T-helper 1 cell treated with Interleukin-12 subunit alpha and Interleukin-12 subunit beta and Interleukin-4 antibody, amounts not matched to agents 30 ng/mL and 1 ng/mL, for 36 hours (primary cell): ENCODE measurements around the gene OIT3. TPM values are rescaled to one million over a fixed set of nuclear protein-coding genes. Genes with fewer than 3 reads are reported as not detected.
"Not testable (repeated sequence)": the region's sequence is repeated elsewhere in the genome, so short reads cannot be mapped to it uniquely, and the experiment has no call there.

Experiments
- intact Hi-C: fragments of 100-400 bp; cut with micrococcal nuclease; formaldehyde crosslinking; loops from one replicate; pipeline ENCODE4 v1.15.1; 2024
- total RNA-seq: library from RNA; stranded (reverse); gene quantifications from 2 replicates; pipeline ENCODE4 v1.2.3, GENCODE V29; 2022

The OIT3 gene
- total RNA-seq, 1 donor from 2014 or later = not detected

- intact Hi-C loops = no loop called here
Observed at GRCh38 chr10:72899545-72899944, 6.0 kb downstream of the OIT3 start.

DNA sequence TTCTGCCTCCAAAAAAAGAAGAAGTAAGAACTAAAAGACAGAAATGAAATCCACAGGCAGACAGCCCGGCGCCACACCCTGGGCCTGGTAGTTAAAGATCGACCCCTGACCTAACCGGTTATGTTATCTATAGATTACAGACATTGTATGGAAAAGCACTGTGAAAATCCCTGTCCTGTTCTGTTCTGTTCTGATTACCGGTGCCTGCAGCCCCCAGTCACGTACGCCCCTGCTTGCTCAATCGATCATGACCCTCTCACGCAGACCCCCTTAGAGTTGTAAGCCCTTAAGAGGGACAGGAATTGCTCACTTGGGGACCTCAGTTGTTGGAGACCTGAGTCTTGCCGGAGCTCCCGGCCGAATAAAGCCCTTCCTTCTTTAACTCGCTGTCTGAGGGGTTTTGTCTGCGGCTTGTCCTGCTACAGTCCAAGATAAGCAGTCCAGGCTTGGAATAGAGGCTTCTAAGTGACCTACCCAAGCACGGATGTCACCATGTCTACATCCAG is 10.5 kb downstream of the OIT3 start:
- intact Hi-C loops = not testable (repeated sequence)

DNA sequence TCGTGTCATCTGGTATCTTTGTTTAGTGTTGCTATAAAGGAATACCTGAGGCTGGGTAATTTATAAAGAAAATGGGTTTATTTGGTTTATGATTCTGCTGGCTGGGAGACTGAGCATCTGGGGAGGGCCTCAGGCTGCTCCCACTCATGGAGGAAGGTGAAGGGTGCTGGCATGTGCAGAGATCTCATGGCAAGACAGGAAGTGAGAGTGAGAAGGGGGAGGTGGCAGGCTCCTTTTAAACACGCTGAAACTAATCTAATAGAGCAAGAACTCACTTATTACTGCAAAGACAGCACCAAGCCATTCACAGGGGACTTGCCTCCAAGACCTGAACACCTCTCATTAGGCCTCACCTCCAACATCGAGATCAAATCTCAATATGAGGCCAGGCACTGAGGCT is 11.3 kb downstream of the OIT3 start:
- intact Hi-C loops = no loop called here

GRCh38 chr10:72906446-72906845 is 12.9 kb downstream of the OIT3 start:
- intact Hi-C loops = no loop called here

DNA sequence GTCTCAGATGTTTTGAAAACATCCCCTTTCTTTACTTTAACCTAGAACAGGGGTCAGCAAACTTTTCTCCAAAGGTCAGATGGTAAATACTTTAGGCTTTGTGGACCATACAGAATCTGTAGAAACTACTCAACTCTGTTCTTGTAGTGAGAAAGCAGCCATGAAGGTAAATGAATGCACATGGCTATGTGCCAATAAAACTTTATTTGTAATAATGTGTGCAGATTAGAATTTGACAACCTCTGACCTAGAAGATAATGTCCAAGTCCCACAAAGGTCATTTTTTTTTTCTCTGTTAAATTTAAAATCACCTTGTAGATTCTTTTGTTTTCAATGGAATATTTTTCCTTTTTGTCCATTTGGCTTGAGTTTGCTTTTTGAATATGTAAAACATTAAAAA is 17.2 kb downstream of the OIT3 start:
- intact Hi-C loops = no loop called here

DNA sequence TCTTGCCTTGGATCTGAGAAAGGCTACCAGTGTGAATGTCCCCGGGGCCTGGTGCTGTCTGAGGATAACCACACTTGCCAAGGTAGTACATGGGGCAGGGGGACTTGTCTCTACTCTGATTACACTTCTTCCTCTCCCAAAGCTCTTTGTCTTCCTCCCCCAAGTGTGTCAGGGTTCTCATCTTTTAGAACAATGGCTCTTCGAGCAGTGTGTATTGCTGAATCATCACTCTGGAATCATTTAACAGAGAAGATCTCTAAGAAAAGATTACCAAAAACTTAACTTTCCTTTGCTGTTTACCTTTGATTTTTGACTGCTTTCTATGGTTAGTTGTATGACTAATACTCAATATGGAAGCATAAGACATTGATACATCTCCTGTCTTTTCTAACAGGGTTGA is 18.2 kb downstream of the OIT3 start:
- intact Hi-C loops = no loop called here

DNA sequence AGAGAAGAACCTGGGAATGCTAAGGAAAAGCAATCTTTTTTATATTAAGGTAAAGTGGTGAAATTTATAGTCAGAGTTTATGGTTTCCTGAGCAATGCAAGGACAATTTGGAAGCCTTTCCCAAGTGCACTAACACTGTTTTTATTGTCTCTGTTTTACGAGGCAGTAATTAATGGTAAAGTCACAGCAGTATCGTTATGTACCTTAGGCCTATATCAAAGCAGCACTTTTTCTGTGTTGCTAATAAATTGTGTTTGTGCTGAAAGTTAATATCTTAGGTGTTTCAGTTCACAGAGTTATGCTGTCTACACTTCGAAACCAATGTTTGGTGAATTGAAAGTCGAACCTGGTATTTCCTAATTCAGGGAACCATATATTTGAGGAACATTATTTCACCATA is 19.2 kb downstream of the OIT3 start:
- intact Hi-C loops = no loop called here

DNA sequence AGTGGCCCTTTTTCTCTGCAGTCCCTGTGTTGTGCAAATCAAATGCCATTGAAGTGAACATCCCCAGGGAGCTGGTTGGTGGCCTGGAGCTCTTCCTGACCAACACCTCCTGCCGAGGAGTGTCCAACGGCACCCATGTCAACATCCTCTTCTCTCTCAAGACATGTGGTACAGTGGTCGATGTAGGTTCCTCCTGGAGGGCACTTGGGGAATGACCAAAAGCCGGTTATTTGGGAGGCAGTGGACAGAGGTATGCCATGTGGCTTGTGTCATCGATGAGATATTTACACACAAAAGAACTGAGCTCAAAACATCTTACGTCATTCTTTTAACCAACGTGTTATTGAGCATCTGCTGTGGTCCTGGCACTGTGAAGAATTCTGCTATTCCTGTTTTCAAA is 19.7 kb downstream of the OIT3 start:
- intact Hi-C loops = no loop called here

- intact Hi-C loops = not testable (repeated sequence)
Observed at GRCh38 chr10:72917201-72917600, 23.7 kb downstream of the OIT3 start.

GRCh38 chr10:72917803-72918332 is 24.3 kb downstream of the OIT3 start:
- intact Hi-C loops = not testable (repeated sequence)

DNA sequence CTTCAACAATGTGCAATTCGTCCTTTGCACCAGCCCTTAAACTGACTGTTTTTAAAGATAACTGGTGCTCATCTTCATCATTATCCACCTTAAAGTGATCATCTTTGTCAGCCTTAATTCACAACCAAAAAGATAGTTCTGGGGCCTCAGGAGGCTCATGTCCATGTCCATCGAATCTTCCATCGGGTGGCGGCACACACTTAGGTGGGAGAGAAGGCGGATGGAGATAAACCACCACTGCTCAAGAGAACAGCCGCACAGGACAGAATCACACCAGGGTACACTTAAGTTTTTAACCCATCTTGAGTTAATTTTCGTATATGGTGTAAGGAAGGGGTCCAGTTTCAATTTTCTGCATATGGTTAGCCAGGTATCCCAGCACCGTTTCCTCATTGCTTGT is 24.8 kb downstream of the OIT3 start:
- intact Hi-C loops = no loop called here

DNA sequence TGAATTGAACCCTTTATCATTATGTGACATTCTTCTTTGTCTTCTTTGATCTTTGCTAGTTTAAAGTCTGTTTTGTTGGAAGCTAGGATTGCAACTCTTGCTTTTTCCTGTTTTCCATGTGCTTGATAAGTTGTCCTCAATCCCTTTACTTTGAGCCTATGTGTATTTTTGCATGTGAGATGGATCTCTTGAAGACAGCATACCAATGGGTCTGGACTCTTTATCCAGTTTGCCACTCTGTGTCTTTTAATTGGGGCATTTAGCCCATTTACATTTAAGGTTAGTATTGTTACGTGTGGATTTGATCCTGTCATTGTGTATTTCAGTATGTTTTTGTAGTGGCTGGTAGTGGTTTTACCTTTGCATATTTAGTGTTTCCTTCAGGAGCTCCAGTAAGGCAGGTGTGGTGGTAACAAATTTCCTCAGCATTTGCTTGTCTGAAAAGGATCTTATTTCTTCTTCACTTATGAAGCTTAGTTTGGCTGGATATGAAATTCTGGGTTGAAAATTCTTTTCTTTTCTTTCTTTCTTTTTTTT is 27.7 kb downstream of the OIT3 start:
- intact Hi-C loops = not testable (repeated sequence)

- intact Hi-C loops = no loop called here
Observed at GRCh38 chr10:72924351-72924750, 30.8 kb downstream of the OIT3 start.

DNA sequence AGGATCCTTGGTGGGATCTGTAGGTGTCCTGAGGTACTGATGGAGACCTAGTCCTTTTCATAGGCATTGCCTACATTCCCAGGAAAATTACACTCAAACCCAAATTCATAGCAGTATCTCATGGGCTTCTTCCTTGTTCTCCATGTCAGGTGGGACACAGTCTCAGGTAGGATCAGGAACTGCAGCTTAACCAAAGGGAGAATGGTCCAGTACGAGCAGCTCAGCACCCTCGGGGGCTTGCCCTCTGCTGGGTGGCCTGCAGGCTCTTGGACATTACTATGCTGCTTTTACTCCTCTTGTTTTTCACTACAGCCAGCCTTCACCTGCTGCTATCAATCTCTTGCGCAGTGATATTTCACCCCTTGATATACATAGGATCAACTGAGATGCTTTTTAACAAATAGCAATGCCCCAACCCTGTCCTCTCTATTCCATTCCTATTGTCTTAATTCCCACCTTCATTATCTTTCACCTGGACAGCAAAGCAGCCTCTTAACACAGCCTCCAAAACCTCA is 32.5 kb downstream of the OIT3 start:
- intact Hi-C loops = no loop called here

DNA sequence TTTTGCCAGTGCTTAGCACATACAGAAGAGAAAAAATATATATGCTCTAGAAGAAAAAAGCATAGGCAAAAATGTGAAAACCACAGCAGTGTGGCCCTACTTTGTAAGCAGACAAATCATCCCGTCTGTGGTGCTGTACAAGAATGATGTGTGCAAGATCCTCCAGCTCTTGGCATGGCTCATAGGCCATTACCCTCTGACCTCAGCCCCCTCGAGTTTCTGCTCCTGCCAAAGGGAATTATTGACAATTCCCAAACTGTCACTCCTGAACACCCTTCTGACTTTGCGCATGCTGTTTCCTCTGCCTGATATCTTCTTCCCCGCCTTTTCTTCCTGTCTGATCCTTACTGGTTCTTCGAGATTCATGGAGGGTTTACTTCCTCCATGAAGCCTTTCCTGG is 33.9 kb downstream of the OIT3 start:
- intact Hi-C loops = no loop called here

DNA sequence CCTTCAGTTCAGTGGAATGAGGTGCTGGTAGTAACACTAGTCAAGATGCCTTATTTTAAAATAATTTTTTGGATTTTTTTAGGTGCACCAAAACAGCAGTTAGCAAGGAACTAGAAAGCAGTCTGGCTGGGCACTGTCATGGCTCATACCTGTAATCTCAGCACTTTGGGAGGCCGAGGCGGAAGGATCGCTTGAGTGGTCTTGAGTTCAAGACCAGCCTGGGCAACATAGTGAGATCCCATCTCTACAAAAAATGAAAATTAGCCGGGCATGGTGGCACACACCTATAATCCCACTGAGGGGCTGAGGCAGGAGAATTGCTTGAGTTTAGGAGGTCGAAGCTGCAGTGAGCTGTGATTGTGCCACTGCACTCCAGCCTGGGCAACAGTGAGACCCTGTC is 35.3 kb downstream of the OIT3 start:
- intact Hi-C loops = no loop called here

DNA sequence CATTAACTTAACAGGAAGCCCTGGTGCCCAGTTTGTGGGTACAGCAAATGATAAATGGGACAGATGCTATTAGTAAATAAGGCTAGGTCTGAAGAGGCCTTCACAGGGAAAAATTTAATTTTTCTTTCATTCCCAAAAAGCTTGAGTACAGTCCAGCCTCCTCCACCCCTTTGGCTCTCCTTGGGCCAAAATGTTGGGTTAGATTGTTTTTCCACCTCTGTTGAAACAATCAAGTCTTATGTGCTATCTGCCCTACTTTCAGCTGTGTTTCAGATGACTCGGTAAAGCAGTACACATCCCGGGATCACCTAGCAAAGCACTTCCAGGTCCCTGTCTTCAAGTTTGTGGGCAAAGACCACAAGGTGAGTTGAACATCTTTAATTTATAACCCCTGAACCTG is 36.7 kb downstream of the OIT3 start:
- intact Hi-C loops = no loop called here

DNA sequence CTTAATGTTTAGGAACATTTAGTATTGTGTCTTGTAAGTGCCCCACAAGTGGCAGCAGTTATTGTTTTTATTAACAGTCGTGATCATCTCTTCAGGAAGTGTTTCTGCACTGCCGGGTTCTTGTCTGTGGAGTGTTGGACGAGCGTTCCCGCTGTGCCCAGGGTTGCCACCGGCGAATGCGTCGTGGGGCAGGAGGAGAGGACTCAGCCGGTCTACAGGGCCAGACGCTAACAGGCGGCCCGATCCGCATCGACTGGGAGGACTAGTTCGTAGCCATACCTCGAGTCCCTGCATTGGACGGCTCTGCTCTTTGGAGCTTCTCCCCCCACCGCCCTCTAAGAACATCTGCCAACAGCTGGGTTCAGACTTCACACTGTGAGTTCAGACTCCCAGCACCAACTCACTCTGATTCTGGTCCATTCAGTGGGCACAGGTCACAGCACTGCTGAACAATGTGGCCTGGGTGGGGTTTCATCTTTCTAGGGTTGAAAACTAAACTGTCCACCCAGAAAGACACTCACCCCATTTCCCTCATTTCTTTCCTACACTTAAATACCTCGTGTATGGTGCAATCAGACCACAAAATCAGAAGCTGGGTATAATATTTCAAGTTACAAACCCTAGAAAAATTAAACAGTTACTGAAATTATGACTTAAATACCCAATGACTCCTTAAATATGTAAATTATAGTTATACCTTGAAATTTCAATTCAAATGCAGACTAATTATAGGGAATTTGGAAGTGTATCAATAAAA is 38.9 kb downstream of the OIT3 start:
- intact Hi-C loops = no loop called here

- intact Hi-C loops = no loop called here
Observed at GRCh38 chr10:72935361-72935760, 41.8 kb downstream of the OIT3 start.

DNA sequence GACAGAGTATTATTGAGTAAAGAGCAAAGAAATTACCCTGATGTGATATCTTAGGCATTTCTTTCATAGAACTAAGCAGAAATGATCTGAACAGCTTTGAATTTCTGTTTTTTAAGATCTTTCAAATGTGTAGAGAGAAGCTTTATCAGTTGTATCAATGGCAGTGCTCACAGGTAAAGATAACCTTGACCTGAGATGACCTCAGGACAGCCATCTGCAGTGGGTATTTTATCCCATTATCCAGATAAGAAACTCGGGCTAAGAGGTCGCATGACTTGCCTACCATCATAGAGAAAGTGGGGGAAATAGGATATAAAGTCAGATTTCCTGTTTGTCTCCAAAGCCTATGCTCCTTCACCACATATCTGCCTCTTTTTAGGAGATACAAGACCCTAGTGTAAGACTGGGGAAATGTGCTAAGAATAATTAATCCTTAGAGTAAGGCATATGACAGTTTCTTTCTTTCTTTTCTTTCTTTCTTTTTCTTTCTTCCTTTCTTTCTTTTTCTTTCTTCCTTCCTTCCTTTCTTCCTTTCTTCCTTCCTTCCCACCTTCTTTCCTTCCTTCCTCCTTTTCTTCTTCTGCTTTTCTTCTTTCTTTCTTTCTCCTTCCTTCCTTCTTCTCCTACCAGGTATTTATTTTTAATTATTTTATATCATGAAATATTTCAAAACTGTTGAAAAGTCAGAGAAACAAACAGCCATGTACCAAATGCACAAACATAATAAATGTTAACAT is 50.1 kb downstream of the OIT3 start:
- intact Hi-C loops = no loop called here

DNA sequence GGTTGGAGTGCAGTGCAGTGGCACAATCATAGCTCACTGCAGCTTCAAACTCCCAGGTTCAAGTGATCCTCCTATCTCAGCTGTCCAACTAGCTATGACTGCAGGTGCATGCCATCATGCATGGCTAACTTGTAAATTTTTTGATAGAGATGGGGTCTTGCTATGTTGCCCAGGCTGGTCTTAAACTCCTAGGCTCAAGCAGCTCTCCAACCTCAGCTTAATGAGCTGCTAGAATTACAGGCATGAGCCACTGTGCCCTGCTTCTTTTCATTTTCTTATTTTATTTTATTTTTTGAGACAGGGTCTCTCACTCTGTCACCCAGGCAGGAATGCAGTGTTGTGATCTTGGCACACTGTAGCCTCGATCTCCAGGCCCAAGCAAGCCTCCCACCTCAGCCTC is 53.4 kb downstream of the OIT3 start:
- intact Hi-C loops = no loop called here

GRCh38 chr10:72948762-72949161 is 55.2 kb downstream of the OIT3 start:
- intact Hi-C loops = no loop called here
